HepG2 (cell line): Measurements from ENCODE around the gene FZD7. TPM values are rescaled to one million over a fixed set of nuclear protein-coding genes. Genes with fewer than 3 reads are reported as not detected.

Experiments used
- ATAC-seq: fragments of 200-7000 bp; cut with Tn5 transposase; 3 replicates; pipeline ENCODE4 v1.9.1; 2020; ENCODE audit warnings: mild to moderate bottlenecking, moderate library complexity
- BruUV-seq: library from RNA; stranded (reverse); fragments of 400-500 nt; replicated peaks from 2 replicates; lab custom pipeline; 2021; lab: Mats Ljungman, UMichigan
- CTCF ChIA-PET: fragments of 300-600 bp; formaldehyde crosslinking; extraction: SDS; loops from one replicate; lab custom pipeline; 2021; ENCODE audit warnings: low total read pairs, inconsistent platforms, low intra/inter-chr PET ratio; lab: Yijun Ruan, JAX
- POLR2A ChIA-PET: fragments of 350-600 bp; sonication (Branson Sonifier 250); formaldehyde crosslinking; loops from one replicate; lab custom pipeline; 2020; ENCODE audit warnings: antibody characterized with exemption, inconsistent platforms; lab: Yijun Ruan, JAX
- DNase-seq: peaks from one replicate; pipeline ENCODE4 v3.0.0-alpha.2; 2015; ENCODE audit warnings: low spot score
- FAIRE-seq: peaks from 3 replicates; lab custom pipeline; 2011; peaks lifted over from hg19 to GRCh38; lab: Jason Lieb, UNC
- H2AFZ ChIP-seq: one replicate; pipeline ENCODE4 v1.6.1; 2011; ENCODE audit warnings: low read length, inconsistent platforms
- H3K27ac ChIP-seq: fragments of 300-600 bp; 3 replicates; pipeline ENCODE4 v1.8.0; 2011; ENCODE audit warnings: mixed run types, mild to moderate bottlenecking, mixed read lengths, low read length, inconsistent platforms; ENCODE audit not compliant: insufficient read depth; ENCODE audit errors: extremely low read length
- H3K27me3 ChIP-seq, 2 experiments: fragments of 200-600 bp in 1 of 2; 2 replicates in 1 of 2; 3 replicates in 1 of 2; pipeline versions ENCODE4 v1.6.0 to v1.8.0; 2011; ENCODE audit warnings: low read length in 2 of 2, mild to moderate bottlenecking in 2 of 2, moderate library complexity in 2 of 2, inconsistent platforms in 1 of 2; ENCODE audit not compliant: insufficient read depth in 2 of 2, control insufficient read depth in 1 of 2
- H3K36me3 ChIP-seq, 2 experiments: fragments of 200-600 bp in 1 of 2; replicated peaks in 1 of 2; 2 replicates in 1 of 2; 3 replicates in 1 of 2; pipeline versions ENCODE4 v1.5.1 to v1.8.0; 2011; ENCODE audit warnings: low read length in 2 of 2, inconsistent platforms in 1 of 2; ENCODE audit not compliant: insufficient read depth in 2 of 2, control insufficient read depth in 1 of 2
- H3K4me1 ChIP-seq: 2 replicates; pipeline ENCODE4 v1.5.1; 2012; ENCODE audit warnings: low read length, inconsistent platforms; ENCODE audit not compliant: insufficient read depth
- H3K4me2 ChIP-seq: 2 replicates; pipeline ENCODE4 v1.6.0; 2011; ENCODE audit warnings: low read depth, low read length, inconsistent platforms
- H3K4me3 ChIP-seq, 3 experiments: fragments of 200-600 bp in 1 of 3; sonication (generic), shearing (Covaris generic) in 1 of 3; replicated peaks in 1 of 3; 2 replicates each; pipeline ENCODE4 v1.5.1; 2011 to 2016; ENCODE audit warnings: low read length in 3 of 3, inconsistent platforms in 2 of 3, low read depth in 2 of 3, mild to moderate bottlenecking in 2 of 3, control low read depth in 1 of 3, mixed read lengths in 1 of 3; ENCODE audit not compliant: insufficient read depth in 1 of 3
- H3K79me2 ChIP-seq: one replicate; pipeline ENCODE4 v1.6.1; 2011; ENCODE audit warnings: low read length, inconsistent platforms; ENCODE audit not compliant: insufficient read depth
- H3K9ac ChIP-seq: 2 replicates; pipeline ENCODE4 v1.6.0; 2011; ENCODE audit warnings: mild to moderate bottlenecking, low read depth, low read length, inconsistent platforms; ENCODE audit not compliant: insufficient read depth
- H3K9me3 ChIP-seq: 2 replicates; pipeline ENCODE4 v1.5.1; 2012; ENCODE audit warnings: mild to moderate bottlenecking, low read length
- H4K20me1 ChIP-seq: 2 replicates; pipeline ENCODE4 v1.6.0; 2011; ENCODE audit warnings: inconsistent platforms, mild to moderate bottlenecking, low read length, moderate library complexity; ENCODE audit not compliant: insufficient read depth
- GZF1 ChIP-seq: sonication (generic); formaldehyde crosslinking; IDR thresholded peaks from 2 replicates; pipeline ENCODE4 v1.5.1; 2020; ENCODE audit warnings: mild to moderate bottlenecking, missing genetic modification reagents
- KLF15 ChIP-seq: sonication (generic); formaldehyde crosslinking; IDR thresholded peaks from 2 replicates; pipeline ENCODE4 v1.8.1; 2023; ENCODE audit warnings: borderline replicate concordance, mild to moderate bottlenecking, inconsistent platforms, missing genetic modification reagents, mixed read lengths
- MEIS1 ChIP-seq: sonication (generic); formaldehyde crosslinking; IDR thresholded peaks from 2 replicates; pipeline ENCODE4 v1.9.0; 2021; ENCODE audit warnings: mild to moderate bottlenecking, missing genetic modification reagents, moderate library complexity, borderline replicate concordance
- TBX3 ChIP-seq: fragments of 450-650 bp; IDR thresholded peaks from 2 replicates; pipeline ENCODE4 v1.6.1; 2017; ENCODE audit warnings: antibody characterized with exemption, mild to moderate bottlenecking, inconsistent platforms, borderline replicate concordance
- ZBTB4 ChIP-seq: sonication (generic); formaldehyde crosslinking; IDR thresholded peaks from 2 replicates; pipeline ENCODE4 v1.4.0; 2020; ENCODE audit warnings: missing genetic modification reagents, mild to moderate bottlenecking, borderline replicate concordance
- ZBTB46 ChIP-seq: sonication (generic); formaldehyde crosslinking; IDR thresholded peaks from 2 replicates; pipeline ENCODE4 v1.4.0; 2020; ENCODE audit warnings: mild to moderate bottlenecking, missing genetic modification reagents, borderline replicate concordance
- ZNF10 ChIP-seq: sonication (generic); formaldehyde crosslinking; IDR thresholded peaks from 2 replicates; pipeline ENCODE4 v1.4.0; 2020; ENCODE audit warnings: mild to moderate bottlenecking, low read depth, missing genetic modification reagents, borderline replicate concordance
- ZNF138 ChIP-seq: sonication (generic); formaldehyde crosslinking; IDR thresholded peaks from 2 replicates; pipeline ENCODE4 v1.5.0; 2020; ENCODE audit warnings: mild to moderate bottlenecking, low read depth, missing genetic modification reagents
- ZNF225 ChIP-seq: sonication (generic); formaldehyde crosslinking; IDR thresholded peaks from 2 replicates; pipeline ENCODE4 v1.4.0; 2020; ENCODE audit warnings: mild to moderate bottlenecking, missing genetic modification reagents
- ZNF496 ChIP-seq: sonication (generic); formaldehyde crosslinking; IDR thresholded peaks from 2 replicates; pipeline ENCODE4 v1.8.1; 2023; ENCODE audit warnings: mild to moderate bottlenecking, moderate library complexity, missing genetic modification reagents; ENCODE audit not compliant: insufficient replicate concordance
- ZNF501 ChIP-seq: sonication (generic); formaldehyde crosslinking; IDR thresholded peaks from 2 replicates; pipeline ENCODE4 v1.5.1; 2020; ENCODE audit warnings: mild to moderate bottlenecking, moderate library complexity, missing genetic modification reagents
- ZNF530 ChIP-seq: sonication (generic); formaldehyde crosslinking; IDR thresholded peaks from 2 replicates; pipeline ENCODE4 v1.5.0; 2020; ENCODE audit warnings: low read depth, mild to moderate bottlenecking, missing genetic modification reagents
- ZNF710 ChIP-seq: sonication (generic); formaldehyde crosslinking; IDR thresholded peaks from 2 replicates; pipeline ENCODE4 v1.5.0; 2020; ENCODE audit warnings: mild to moderate bottlenecking, missing genetic modification reagents, borderline replicate concordance
- ZNF773 ChIP-seq: sonication (generic); formaldehyde crosslinking; IDR thresholded peaks from 2 replicates; pipeline ENCODE4 v1.4.0; 2020; ENCODE audit warnings: missing genetic modification reagents, borderline replicate concordance
- ZNF878 ChIP-seq: sonication (generic); formaldehyde crosslinking; IDR thresholded peaks from 2 replicates; pipeline ENCODE4 v1.8.1; 2023; ENCODE audit warnings: mild to moderate bottlenecking, missing genetic modification reagents, moderate library complexity
- WGBS: methylation state at CpG from one replicate; pipeline ENCODE4 v1.1.6; 2017; ENCODE audit warnings: low lambda C conversion rate; 5-methylcytosine and 5-hydroxymethylcytosine counted together
- in situ Hi-C: cut with HindIII; loops from 2 replicates; pipeline ENCODE4 v1.10.0; 2017; ENCODE audit warnings: low pct_unique_long_range_greater_than_20kb; ENCODE audit not compliant: extremely low pct_ligation_motif_present
- intact Hi-C: fragments of 100-400 bp; cut with micrococcal nuclease; formaldehyde crosslinking; loops from one replicate; pipeline ENCODE4 v1.10.0; 2022; ENCODE audit not compliant: unreplicated experiment
- polyA plus RNA-seq, 8 experiments: library from polyadenylated mRNA; depleted of rRNA in 3 of 8; stranded (reverse) in 7 of 8; unstranded in 1 of 8; fragments of >200 nt; fragmentation: Illumina TruSeq in 4 of 8; extraction: Trizol in 4 of 8; gene quantifications; 2 replicates each; pipeline versions ENCODE4 v1.2.1 to v1.2.3, GENCODE V29; 2011 to 2016; ENCODE audit warnings: low read depth in 4 of 8, missing spikeins in 1 of 8, mixed read lengths in 1 of 8; ENCODE audit not compliant: insufficient read depth in 1 of 8
- total RNA-seq, 5 experiments: library from RNA; depleted of rRNA; stranded (reverse); fragments of >200 nt; fragmentation: Illumina TruSeq; extraction: Trizol; gene quantifications; 2 replicates each; pipeline ENCODE4 v1.2.3, GENCODE V29; 2016; ENCODE audit warnings: low read depth in 1 of 5

The FZD7 gene
- total and polyA plus RNA-seq, 2 of the 13 experiments (the other 11 are each of a cell fraction or from before 2014, with no cell fraction given): 0.13 to 0.38 TPM

- TF ChIP-seq ZNF773 (no peak), ZNF496 (CRISPR knock-in tag) (no peak), ZNF501 (CRISPR knock-in tag) (no peak), GZF1 (CRISPR knock-in tag) (no peak), ZNF10 (no peak), ZNF530 (CRISPR knock-in tag) (no peak), ZBTB4 (CRISPR knock-in tag) (no peak), KLF15 (CRISPR knock-in tag) (no peak), ZNF225 (CRISPR knock-in tag) (no peak), ZNF138 (CRISPR knock-in tag) (no peak), ZNF710 (CRISPR knock-in tag) (no peak), ZBTB46 (CRISPR knock-in tag) (no peak), ZNF878 (no peak), MEIS1 (CRISPR knock-in tag) (no peak), TBX3 (no peak)
- TF ChIP-seq, all 625 proteins: peak for 0
- H3K27me3 ChIP-seq: peaks cover 2 to 9% of the 10 kb centered on the region in 2 experiments; a peak in 2 of 5 replicates
- no peak for FAIRE-seq
- in situ Hi-C loops (no loop called here), intact Hi-C loops (no loop called here)
- H3K27ac ChIP-seq: no peak overlapping the region
- no peak for ATAC-seq
- no peak overlapping the region for H3K9ac ChIP-seq
- no peaks in the 10 kb centered on the region for H3K36me3 ChIP-seq
- no TSS peak for BruUV-seq
- H4K20me1 ChIP-seq: no peaks in the 10 kb centered on the region
- H3K4me1 ChIP-seq: no peaks in the 10 kb centered on the region
- no peak for DNase-seq
- no peak overlapping the region for H3K4me3 ChIP-seq
- 91% methylated on average over 1 of the region's 1 CpG for whole genome bisulfite sequencing
- no peaks in the 10 kb centered on the region for H3K9me3 ChIP-seq
- H3K4me2 ChIP-seq: no peak overlapping the region
- ChIA-PET CTCF (no interaction called here), POLR2A (no interaction called here)
- H2AFZ ChIP-seq: no peak overlapping the region
- no peaks in the 10 kb centered on the region for H3K79me2 ChIP-seq
These were observed 16.2 kb downstream of the FZD7 start for GRCh38 chr2:202049840-202050239.
